Chondrocyte (in vitro differentiated cells): ENCODE data around the gene G6PC3. TPM values are rescaled to one million over a fixed set of nuclear protein-coding genes. Genes with fewer than 3 reads are reported as not detected.
"Not testable (repeated sequence)": the region's sequence is repeated elsewhere in the genome, so short reads cannot be mapped to it uniquely, and the experiment has no call there.

Source experiments
- DNase-seq: peaks from one replicate; pipeline ENCODE4 v3.0.0; 2021; ENCODE audit warnings: mixed read lengths, low spot score
- H3K27ac Mint-ChIP-seq: one replicate; pipeline ENCODE4 v1.8.0; 2021; ENCODE audit warnings: mild to moderate bottlenecking, moderate library complexity, mixed read lengths; ENCODE audit not compliant: unreplicated experiment
- H3K27me3 Mint-ChIP-seq: 2 replicates; pipeline ENCODE4 v1.8.0; 2021; ENCODE audit warnings: low read depth, mixed read lengths
- H3K36me3 Mint-ChIP-seq: 2 replicates; pipeline ENCODE4 v1.8.0; 2021; ENCODE audit warnings: low read depth, mixed read lengths
- H3K4me1 Mint-ChIP-seq: 2 replicates; pipeline ENCODE4 v1.8.0; 2021; ENCODE audit warnings: low read depth, mild to moderate bottlenecking, mixed read lengths
- H3K4me3 Mint-ChIP-seq: one replicate; pipeline ENCODE4 v1.8.0; 2021; ENCODE audit warnings: mild to moderate bottlenecking, moderate library complexity, mixed read lengths; ENCODE audit not compliant: unreplicated experiment
- H3K9me3 Mint-ChIP-seq: 2 replicates; pipeline ENCODE4 v1.8.0; 2021; ENCODE audit warnings: low read depth, mixed read lengths
- CTCF ChIP-seq: fragments of 200-600 bp; sonication (generic); IDR thresholded peaks from 2 replicates; pipeline ENCODE4 v1.5.0; 2021; ENCODE audit warnings: antibody characterized with exemption, mild to moderate bottlenecking, moderate library complexity
- long read RNA-seq: library from polyadenylated mRNA; stranded (forward); transcript quantifications from one replicate; pipeline ENCODE4 v2.0.0, GENCODE V29; 2021
- total RNA-seq: library from RNA; stranded (reverse); gene quantifications from 3 replicates; pipeline ENCODE4 v1.2.1, GENCODE V29; 2021

Gene G6PC3
- total RNA-seq: 52.3 to 70.5 TPM (median 59.2 TPM) in 3 replicates
- long read RNA-seq, transcript G6PC3-201 (6 exons, 1,533 nt): major isoform, 36 of 68 reads
- long read RNA-seq, partial matches to known transcripts: 0 of 68 reads
- long read RNA-seq, other reads (novel, unspliced or antisense): 29 of 68 reads

DNA sequence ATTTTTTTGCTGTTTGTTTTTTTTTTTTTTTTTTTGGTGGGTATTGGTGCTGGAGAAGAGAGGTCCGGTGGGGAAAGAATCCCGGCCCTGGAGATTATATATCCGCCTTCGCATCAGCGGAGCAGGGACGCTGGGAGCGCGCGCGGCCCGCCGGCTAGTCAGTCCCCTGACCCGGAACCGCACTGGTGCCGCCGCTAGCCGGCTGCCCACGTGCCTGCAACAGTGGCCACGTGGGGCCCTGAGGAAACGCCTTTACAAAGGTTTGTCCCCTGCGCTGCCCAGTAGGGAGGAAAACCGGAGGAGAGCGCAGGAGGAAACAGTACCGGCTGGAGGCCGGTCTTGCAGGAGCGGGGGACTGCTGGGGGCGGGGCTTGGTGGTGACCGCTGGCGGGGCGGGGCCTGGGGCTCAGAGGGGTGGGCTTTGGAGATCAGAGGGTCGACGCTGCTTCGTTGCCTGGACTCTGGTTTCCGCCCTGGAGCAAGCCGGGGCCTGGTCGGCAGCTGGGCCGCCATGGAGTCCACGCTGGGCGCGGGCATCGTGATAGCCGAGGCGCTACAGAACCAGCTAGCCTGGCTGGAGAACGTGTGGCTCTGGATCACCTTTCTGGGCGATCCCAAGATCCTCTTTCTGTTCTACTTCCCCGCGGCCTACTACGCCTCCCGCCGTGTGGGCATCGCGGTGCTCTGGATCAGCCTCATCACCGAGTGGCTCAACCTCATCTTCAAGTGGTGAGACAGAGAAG, at the start of gene G6PC3:
Gene G6PC3, plus strand, starts transcription at position 281 of the 743 bp plus-strand sequence. Its CDS starts 231 bp downstream, at position 512.
- DNase-seq: peak; percentile 98
- H3K4me1 Mint-ChIP-seq: peaks cover 38% of the 10 kb centered on the region
- H3K27me3 Mint-ChIP-seq: no peaks in the 10 kb centered on the region
- no peak for TF ChIP-seq CTCF
- H3K9me3 Mint-ChIP-seq: no peaks in the 10 kb centered on the region
- peak within 1 kb of the TSS; percentile 99 for H3K27ac Mint-ChIP-seq
- H3K36me3 Mint-ChIP-seq: peaks cover 5% of the 10 kb centered on the region
- H3K4me3 Mint-ChIP-seq: peak within 1 kb of the TSS; percentile 90

DNA sequence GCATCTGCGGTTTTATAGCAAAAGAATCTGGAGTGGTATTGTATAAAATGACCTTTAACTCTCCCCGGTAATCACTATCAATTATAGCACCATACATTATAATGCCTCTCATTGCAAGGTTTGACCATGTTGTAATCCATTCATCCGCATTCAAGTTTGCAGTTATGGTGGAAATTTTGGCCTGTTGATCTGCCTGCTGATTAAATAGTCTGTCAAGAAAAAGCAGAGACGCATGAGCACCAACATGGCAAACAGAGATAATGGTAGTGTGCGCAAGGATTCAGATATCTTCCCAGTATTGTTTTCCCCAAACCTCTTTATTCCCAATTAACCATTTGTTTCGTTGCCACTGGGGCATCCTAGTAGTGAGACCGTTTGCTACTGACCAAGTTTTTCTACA, 49.3 kb upstream of the G6PC3 start:
- H3K27ac Mint-ChIP-seq, H3K4me1 Mint-ChIP-seq, H3K27me3 Mint-ChIP-seq, H3K9me3 Mint-ChIP-seq, H3K36me3 Mint-ChIP-seq, DNase-seq, H3K4me3 Mint-ChIP-seq: not testable (repeated sequence)

- H3K4me3 Mint-ChIP-seq: no peak overlapping the region
- peaks cover 4% of the 10 kb centered on the region for H3K36me3 Mint-ChIP-seq
- no peaks in the 10 kb centered on the region for H3K27me3 Mint-ChIP-seq
- DNase-seq: no peak
- no peak overlapping the region for H3K27ac Mint-ChIP-seq
- H3K9me3 Mint-ChIP-seq: no peaks in the 10 kb centered on the region
- no peak for TF ChIP-seq CTCF
- no peaks in the 10 kb centered on the region for H3K4me1 Mint-ChIP-seq
Observed at GRCh38 chr17:44022246-44022645, 48.3 kb upstream of the G6PC3 start.

DNA sequence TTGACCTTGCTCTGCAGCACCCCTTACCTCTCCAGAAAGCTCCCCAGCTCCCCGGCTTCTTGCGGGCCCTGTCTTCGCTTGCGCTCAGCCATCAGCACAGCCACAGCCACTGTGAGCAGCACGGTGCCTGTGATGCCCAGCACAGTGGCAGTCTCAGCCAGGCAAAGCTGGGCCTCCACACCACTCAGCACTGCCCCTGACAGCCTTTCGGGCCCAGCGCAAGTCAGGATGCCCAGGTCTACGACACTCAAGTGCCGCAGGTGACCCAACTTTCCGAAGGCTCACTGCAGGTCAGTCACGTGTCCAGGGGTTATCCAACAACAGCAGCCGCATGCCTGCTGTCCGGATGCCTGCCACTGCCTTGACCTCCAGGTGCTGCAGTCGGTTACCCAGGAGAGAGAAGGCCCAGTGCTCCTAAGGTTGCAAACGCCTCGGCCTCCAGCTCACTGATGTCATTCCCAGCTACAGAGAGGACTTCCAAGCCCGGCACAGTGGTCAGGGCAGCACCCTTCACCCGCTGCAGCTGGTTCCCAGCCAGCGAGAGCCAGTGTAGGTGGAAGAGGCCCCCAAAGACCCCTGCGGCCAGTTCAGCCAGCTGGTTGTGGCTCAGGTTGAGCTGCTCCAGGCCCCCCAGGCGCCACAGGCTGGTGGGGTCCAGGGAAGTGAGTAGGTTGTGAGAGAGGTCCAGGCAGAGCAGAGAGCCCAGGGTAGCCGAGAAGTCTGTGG, 46.8 kb upstream of the G6PC3 start:
- Mint-ChIP-seq H3K27me3 (no peaks in the 10 kb centered on the region), H3K4me3 (no peak overlapping the region)

GRCh38 chr17:44024271-44024663, 46.3 kb upstream of the G6PC3 start:
- no peak for TF ChIP-seq CTCF
- Mint-ChIP-seq H3K27ac (no peak overlapping the region), H3K27me3 (no peaks in the 10 kb centered on the region)

More for the DNA sequence above, 46.8 kb upstream of the G6PC3 start:
- no peaks in the 10 kb centered on the region for H3K9me3 Mint-ChIP-seq
- no peak for TF ChIP-seq CTCF
- H3K27ac Mint-ChIP-seq: no peak overlapping the region
- peaks cover 4% of the 10 kb centered on the region for H3K36me3 Mint-ChIP-seq
- peak; percentile 86 for DNase-seq
- no peaks in the 10 kb centered on the region for H3K4me1 Mint-ChIP-seq

More at GRCh38 chr17:44024271-44024663, 46.3 kb upstream of the G6PC3 start:
- H3K36me3 Mint-ChIP-seq: peaks cover 7% of the 10 kb centered on the region
- no peaks in the 10 kb centered on the region for H3K4me1 Mint-ChIP-seq
- no peak overlapping the region for H3K4me3 Mint-ChIP-seq
- H3K9me3 Mint-ChIP-seq: no peaks in the 10 kb centered on the region
- DNase-seq: no peak
